ENCODE measurements around the gene SLC6A12. TPM values are rescaled to one million over a fixed set of nuclear protein-coding genes. Genes with fewer than 3 reads are reported as not detected.

Gene SLC6A12
- total RNA-seq, 6 donors from 2014 or later, result 2.4 to 11.2 (median 7.0) TPM

GRCh38 chr12:207804-208203 lies 6.2 kb downstream of the SLC6A12 start:
- no peak for TF ChIP-seq POLR2AphosphoS5 (IDR thresholded peaks at IDR 0.05)
- TF ChIP-seq EP300 (IDR thresholded peaks at IDR 0.05), result no peak
- TF ChIP-seq CTCF (IDR thresholded peaks at IDR 0.05), result no peak
- no peak for TF ChIP-seq POLR2A (IDR thresholded peaks at IDR 0.05)
- DNase-seq (no peak), ATAC-seq (ENCODE audit: low FRiP score in 2 of 2) (no peak)
- H3K36me3 ChIP-seq, result no peaks in the 10 kb centered on the region
- no peak overlapping the region for H3K4me3 ChIP-seq
- no peaks in the 10 kb centered on the region for H3K9me3 ChIP-seq
- WGBS, 2 donors, result 82 to 90% methylated on average over 4 to 10 of the region's 10 CpGs
- peaks cover 1 to 29% (median 14%) of the 10 kb centered on the region in 4 donors for H3K4me1 ChIP-seq
- H3K27me3 ChIP-seq, result peaks cover 0 to 8% (median 3%) of the 10 kb centered on the region in 4 donors
- no peak overlapping the region for H3K27ac ChIP-seq

GRCh38 chr12:206746-207440 lies 7.1 kb downstream of the SLC6A12 start:
- DNase-seq (no peak), ATAC-seq (ENCODE audit: low FRiP score in 2 of 2) (no peak)
- H3K36me3 ChIP-seq, result no peaks in the 10 kb centered on the region
- no peaks in the 10 kb centered on the region for H3K9me3 ChIP-seq
- peaks cover 0 to 8% (median 3%) of the 10 kb centered on the region in 4 donors for H3K27me3 ChIP-seq
- TF ChIP-seq EP300 (IDR thresholded peaks at IDR 0.05), result no peak
- no peak for TF ChIP-seq POLR2A (IDR thresholded peaks at IDR 0.05)
- TF ChIP-seq CTCF (IDR thresholded peaks at IDR 0.05), result no peak
- no peak for TF ChIP-seq POLR2AphosphoS5 (IDR thresholded peaks at IDR 0.05)
- WGBS, 2 donors, result 91 to 94% methylated on average over 18 to 20 of the region's 21 CpGs
- H3K4me1 ChIP-seq, result peaks cover 0 to 21% (median 12%) of the 10 kb centered on the region in 4 donors
- H3K4me3 ChIP-seq, result no peak overlapping the region
- no peak overlapping the region for H3K27ac ChIP-seq

GRCh38 chr12:205026-205425 lies 8.9 kb downstream of the SLC6A12 start:
- DNase-seq, result peak in 1 of 2 donors; percentile 71
- Histone ChIP-seq H3K36me3 (no peaks in the 10 kb centered on the region), H3K4me3 (no peak overlapping the region), H3K27ac (no peak overlapping the region), H3K27me3 (peaks cover 0 to 8% (median 3%) of the 10 kb centered on the region in 4 donors), H3K9me3 (no peaks in the 10 kb centered on the region), H3K4me1 (peaks cover 0 to 21% (median 12%) of the 10 kb centered on the region in 4 donors)
- TF ChIP-seq EP300 (IDR thresholded peaks at IDR 0.05) (peak in 1 of 4 donors; percentile 64), CTCF (IDR thresholded peaks at IDR 0.05) (no peak), POLR2AphosphoS5 (IDR thresholded peaks at IDR 0.05) (no peak), POLR2A (IDR thresholded peaks at IDR 0.05) (no peak)
- ATAC-seq (ENCODE audit: low FRiP score in 2 of 2), result no peak
- 72 to 78% methylated on average over 4 of the region's 4 CpGs for WGBS, 2 donors

GRCh38 chr12:204261-204678 lies 9.7 kb downstream of the SLC6A12 start:
- 87 to 91% methylated on average over 8 to 11 of the region's 11 CpGs for WGBS, 2 donors
- Histone ChIP-seq H3K4me3 (no peak overlapping the region), H3K36me3 (no peaks in the 10 kb centered on the region), H3K27ac (no peak overlapping the region), H3K27me3 (peaks cover 0 to 8% (median 3%) of the 10 kb centered on the region in 4 donors), H3K4me1 (peaks cover 0 to 21% (median 12%) of the 10 kb centered on the region in 4 donors), H3K9me3 (no peaks in the 10 kb centered on the region)
- ATAC-seq (ENCODE audit: low FRiP score in 2 of 2) (no peak), DNase-seq (no peak)
- TF ChIP-seq CTCF (IDR thresholded peaks at IDR 0.05) (no peak), EP300 (IDR thresholded peaks at IDR 0.05) (no peak), POLR2AphosphoS5 (IDR thresholded peaks at IDR 0.05) (no peak), POLR2A (IDR thresholded peaks at IDR 0.05) (no peak)
